T-helper 9 cell (primary cell): ENCODE measurements around the gene FAM171A1.

Experiments used
- DNase-seq: peaks from one replicate; pipeline ENCODE4 v3.0.0-alpha.2; 2020

The FAM171A1 gene

GRCh38 chr10:15200626-15201025 is 170.5 kb downstream of the FAM171A1 start:
- no peak for DNase-seq

GRCh38 chr10:15197911-15198310 is 173.2 kb downstream of the FAM171A1 start:
- DNase-seq, result no peak

- DNase-seq, result no peak
Observed at GRCh38 chr10:15197276-15197675, 173.8 kb downstream of the FAM171A1 start.

GRCh38 chr10:15196021-15196834 is 174.9 kb downstream of the FAM171A1 start:
- no peak for DNase-seq

GRCh38 chr10:15189133-15189885 is 181.8 kb downstream of the FAM171A1 start:
- DNase-seq, result no peak

GRCh38 chr10:15188603-15189002 is 182.5 kb downstream of the FAM171A1 start:
- no peak for DNase-seq

GRCh38 chr10:15183689-15184481 is 187.2 kb downstream of the FAM171A1 start:
- no peak for DNase-seq

- no peak for DNase-seq
Observed at GRCh38 chr10:15182540-15183207, 188.4 kb downstream of the FAM171A1 start.

- no peak for DNase-seq
Observed at GRCh38 chr10:15181576-15182156, 189.4 kb downstream of the FAM171A1 start.

GRCh38 chr10:15180736-15181135 is 190.4 kb downstream of the FAM171A1 start:
- DNase-seq, result no peak

GRCh38 chr10:15176269-15176668 is 194.8 kb downstream of the FAM171A1 start:
- no peak for DNase-seq

GRCh38 chr10:15175587-15175986 is 195.5 kb downstream of the FAM171A1 start:
- no peak for DNase-seq

- no peak for DNase-seq
Observed at GRCh38 chr10:15172306-15172840, 198.7 kb downstream of the FAM171A1 start.

GRCh38 chr10:15169555-15170401 is 201.3 kb downstream of the FAM171A1 start:
- peak; percentile 45 for DNase-seq

GRCh38 chr10:15168786-15169554 is 202.1 kb downstream of the FAM171A1 start:
- DNase-seq, result peak; percentile 99

GRCh38 chr10:15168291-15168785 is 202.8 kb downstream of the FAM171A1 start, which contains the start of gene NMT2:
NMT2 (minus strand) TSS chr10:15168693; CDS start chr10:15168612, 81 bp downstream.
- DNase-seq, result no peak

GRCh38 chr10:15167411-15168290 is 203.4 kb downstream of the FAM171A1 start:
- DNase-seq, result peak; percentile 37

- DNase-seq, result no peak
Observed at GRCh38 chr10:15166325-15166724, 204.8 kb downstream of the FAM171A1 start.
